Muscle of back (tissue), 13 donors: ENCODE measurements around the gene MLNR. TPM values are rescaled to one million over a fixed set of nuclear protein-coding genes. Genes with fewer than 3 reads are reported as not detected.

Source experiments
- DNase-seq, 3 donors: peaks; one replicate each; pipeline versions ENCODE4 v3.0.0 to v3.0.0-alpha.2; 2013
- long read RNA-seq, 9 donors: transcript quantifications; one replicate each; lab custom pipeline, GENCODE V29; 2026
- polyA plus RNA-seq, 10 donors: library from polyadenylated mRNA; unstranded; fragments of 120-200 nt; gene quantifications; one replicate each; pipeline ENCODE4 v1.2.1, GENCODE V29; 2013; ENCODE audit not compliant: insufficient read length in 10 of 10

Gene MLNR
- polyA plus RNA-seq, result under 1 TPM in 2 of 10 donors, not detected in 8; 0.13 TPM
- long read RNA-seq, donor 1, result 0 reads
- long read RNA-seq, donor 2, result 0 reads
- long read RNA-seq, donor 3, result 0 reads
- long read RNA-seq, donor 4, result 0 reads
- long read RNA-seq, donor 5, result 0 reads
- long read RNA-seq, donor 6, result 0 reads
- long read RNA-seq, donor 7, result 0 reads
- long read RNA-seq, donor 8, result 0 reads
- long read RNA-seq, donor 9, result 0 reads

- DNase-seq, result peak in 2 of 3 donors; percentile 44 to 56
Measured at GRCh38 chr13:49220036-49220855, at the start of gene MLNR. Gene MLNR, plus strand, starts transcription at chr13:49220338. Its CDS starts 0 bp downstream, at chr13:49220338.

GRCh38 chr13:49171359-49171758, 48.8 kb upstream of the MLNR start:
- DNase-seq, result no peak

- DNase-seq, result no peak
Measured at GRCh38 chr13:49183672-49184325, 36.3 kb upstream of the MLNR start.

- DNase-seq, result no peak
Measured at GRCh38 chr13:49184621-49185020, 35.5 kb upstream of the MLNR start.

- DNase-seq, result peak in 1 of 3 donors; percentile 1
Measured at GRCh38 chr13:49185264-49185663, 34.9 kb upstream of the MLNR start.

- no peak for DNase-seq
Measured at GRCh38 chr13:49190901-49191300, 29.2 kb upstream of the MLNR start.

GRCh38 chr13:49206641-49207040, 13.5 kb upstream of the MLNR start:
- no peak for DNase-seq

- no peak for DNase-seq
Measured at GRCh38 chr13:49208619-49209018, 11.5 kb upstream of the MLNR start.

GRCh38 chr13:49210114-49210513, 10.0 kb upstream of the MLNR start:
- DNase-seq, result no peak

- DNase-seq, result no peak
Measured at GRCh38 chr13:49210669-49211068, 9.5 kb upstream of the MLNR start.

- no peak for DNase-seq
Measured at GRCh38 chr13:49213539-49213938, 6.6 kb upstream of the MLNR start.

- DNase-seq, result no peak
Measured at GRCh38 chr13:49213997-49214916, 5.9 kb upstream of the MLNR start.

GRCh38 chr13:49214917-49215376, 5.2 kb upstream of the MLNR start:
- peak in 1 of 3 donors; percentile 18 for DNase-seq

GRCh38 chr13:49216334-49216733, 3.8 kb upstream of the MLNR start:
- no peak for DNase-seq

GRCh38 chr13:49217962-49218492, 2.1 kb upstream of the MLNR start:
- no peak for DNase-seq

GRCh38 chr13:49218493-49219051, 1.6 kb upstream of the MLNR start:
- peak in 1 of 3 donors; percentile 22 for DNase-seq

- DNase-seq, result peak in 1 of 3 donors; percentile 74
Measured at GRCh38 chr13:49219647-49220035, 497 bp upstream of the MLNR start.

- DNase-seq, result no peak
Measured at GRCh38 chr13:49220856-49221589, 885 bp downstream of the MLNR start.

- no peak for DNase-seq
Measured at GRCh38 chr13:49221590-49221965, 1.4 kb downstream of the MLNR start.
